Spinal cord (tissue), 10 donors: Measurements from ENCODE around the gene STXBP2. TPM values are rescaled to one million over a fixed set of nuclear protein-coding genes. Genes with fewer than 3 reads are reported as not detected.

ENCODE experiments used
- DNase-seq, 6 donors: peaks; one replicate each; pipeline versions ENCODE4 v3.0.0 to v3.0.0-alpha.2; 2013 to 2015; ENCODE audit warnings: low spot score in 6 of 6, low read depth in 4 of 6
- H3K27ac ChIP-seq: one replicate; pipeline ENCODE4 v1.5.1; 2013; ENCODE audit warnings: low read depth, low read length, control low read depth
- H3K27me3 ChIP-seq: one replicate; pipeline ENCODE4 v1.6.1; 2013; ENCODE audit warnings: low read length; ENCODE audit not compliant: control insufficient read depth, insufficient read depth
- H3K36me3 ChIP-seq: one replicate; pipeline ENCODE4 v1.6.1; 2013; ENCODE audit warnings: low read length; ENCODE audit not compliant: control insufficient read depth, insufficient read depth
- H3K4me1 ChIP-seq: one replicate; pipeline ENCODE4 v1.6.1; 2013; ENCODE audit warnings: low read length; ENCODE audit not compliant: control insufficient read depth, insufficient read depth
- H3K4me3 ChIP-seq: one replicate; pipeline ENCODE4 v1.5.1; 2013; ENCODE audit warnings: low read depth, low read length, control low read depth
- H3K9me3 ChIP-seq: one replicate; pipeline ENCODE4 v1.6.1; 2013; ENCODE audit warnings: low read length; ENCODE audit not compliant: control insufficient read depth, insufficient read depth
- WGBS: methylation state at CpG from one replicate; pipeline ENCODE4 v1.1.5; 2013; ENCODE audit warnings: missing lambda C conversion rate; ENCODE audit not compliant: insufficient coverage; 5-methylcytosine and 5-hydroxymethylcytosine counted together
- polyA plus RNA-seq, 2 donors: library from polyadenylated mRNA; unstranded; fragments of 120-200 nt; gene quantifications; one replicate each; pipeline ENCODE4 v1.2.1, GENCODE V29; 2013; ENCODE audit not compliant: insufficient read length in 2 of 2
- total RNA-seq, 2 donors: library from RNA; depleted of rRNA in 1 of 2; stranded (reverse); fragments of 120-200 nt in 1 of 2; fragments of >200 nt in 1 of 2; gene quantifications; one replicate each; pipeline versions ENCODE4 v1.2.3 to v1.2.4, GENCODE V29; 2013 to 2014
- donor health status: healthy.

The STXBP2 gene
- total and polyA plus RNA-seq, 4 donors: 4.4 to 14.0 (median 10.6) TPM

GRCh38 chr19:7622933-7623685 lies 13.8 kb upstream of the STXBP2 start:
- no peak for DNase-seq
- H3K9me3 ChIP-seq: no peaks in the 10 kb centered on the region
- peaks cover 8% of the 10 kb centered on the region for H3K4me1 ChIP-seq
- peaks cover 100% of the 10 kb centered on the region for H3K36me3 ChIP-seq
- no peak overlapping the region for H3K27ac ChIP-seq
- 91% methylated on average over 16 of the region's 16 CpGs for WGBS
- no peaks in the 10 kb centered on the region for H3K27me3 ChIP-seq
- no peak overlapping the region for H3K4me3 ChIP-seq

- Histone ChIP-seq H3K36me3 (peaks cover 93% of the 10 kb centered on the region), H3K4me1 (peaks cover 16% of the 10 kb centered on the region), H3K9me3 (no peaks in the 10 kb centered on the region), H3K4me3 (no peak overlapping the region), H3K27me3 (no peaks in the 10 kb centered on the region), H3K27ac (no peak overlapping the region)
- DNase-seq: no peak
- 93% methylated on average over 39 of the region's 39 CpGs for WGBS
These were observed 12.9 kb upstream of the STXBP2 start for GRCh38 chr19:7623725-7624603.

DNA sequence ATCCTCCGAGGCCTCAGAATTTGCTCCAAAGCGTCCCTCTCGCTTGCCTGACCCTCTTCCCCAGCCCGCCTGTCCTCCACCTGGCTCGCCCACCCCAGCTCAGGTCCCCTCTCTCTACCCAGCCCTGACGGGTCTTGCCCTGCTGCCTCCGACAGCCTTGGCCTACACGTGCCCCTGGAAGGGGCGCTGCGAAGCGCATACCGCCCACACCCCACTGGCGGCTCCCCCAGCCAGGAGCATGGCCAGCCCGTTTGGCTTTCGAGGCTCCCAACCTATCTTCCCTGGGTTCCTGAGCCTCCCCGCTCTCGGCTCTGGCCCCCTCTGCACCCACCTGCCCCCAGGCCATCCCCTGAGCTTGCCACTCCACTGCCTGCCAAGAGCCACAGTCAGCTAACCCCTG lies 12.1 kb upstream of the STXBP2 start:
- WGBS: 95% methylated on average over 16 of the region's 17 CpGs
- no peaks in the 10 kb centered on the region for H3K27me3 ChIP-seq
- no peaks in the 10 kb centered on the region for H3K9me3 ChIP-seq
- H3K27ac ChIP-seq: no peak overlapping the region
- H3K36me3 ChIP-seq: peaks cover 84% of the 10 kb centered on the region
- no peak for DNase-seq
- H3K4me3 ChIP-seq: no peak overlapping the region
- H3K4me1 ChIP-seq: peaks cover 19% of the 10 kb centered on the region

DNA sequence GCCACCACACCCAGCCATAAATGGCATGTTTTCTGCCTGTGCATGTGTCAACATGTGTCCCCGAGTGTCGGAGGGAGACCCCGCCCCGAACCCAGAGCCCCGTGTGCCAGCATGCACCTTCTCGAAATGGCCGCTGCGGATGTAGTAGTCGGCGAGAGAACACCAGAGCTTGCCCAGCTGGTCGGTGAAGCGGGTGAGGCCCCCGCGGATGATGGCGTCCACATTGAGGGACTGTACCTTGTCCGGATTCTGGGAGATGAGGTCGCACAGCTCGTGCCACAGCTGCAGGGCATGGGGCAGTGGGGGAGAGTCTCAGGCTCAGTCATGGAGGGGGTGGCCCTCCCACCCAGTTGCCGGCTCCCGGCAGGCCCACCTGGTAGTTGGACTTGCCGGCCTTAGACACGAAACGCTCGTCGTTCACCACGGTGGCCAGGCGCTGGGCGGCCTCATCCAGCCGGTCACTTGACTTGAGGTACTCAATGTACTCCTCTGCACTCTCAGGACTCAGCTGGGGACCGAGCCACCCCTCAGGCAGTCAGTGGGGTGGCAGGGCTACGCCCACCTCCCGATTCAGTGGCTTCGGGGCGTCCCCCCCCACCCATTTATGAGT lies 11.0 kb upstream of the STXBP2 start:
- 96% methylated on average over 34 of the region's 34 CpGs for WGBS
- Histone ChIP-seq H3K4me3 (no peak overlapping the region), H3K27ac (no peak overlapping the region), H3K27me3 (no peaks in the 10 kb centered on the region), H3K4me1 (peaks cover 30% of the 10 kb centered on the region), H3K9me3 (no peaks in the 10 kb centered on the region), H3K36me3 (peaks cover 74% of the 10 kb centered on the region)
- no peak for DNase-seq

DNA sequence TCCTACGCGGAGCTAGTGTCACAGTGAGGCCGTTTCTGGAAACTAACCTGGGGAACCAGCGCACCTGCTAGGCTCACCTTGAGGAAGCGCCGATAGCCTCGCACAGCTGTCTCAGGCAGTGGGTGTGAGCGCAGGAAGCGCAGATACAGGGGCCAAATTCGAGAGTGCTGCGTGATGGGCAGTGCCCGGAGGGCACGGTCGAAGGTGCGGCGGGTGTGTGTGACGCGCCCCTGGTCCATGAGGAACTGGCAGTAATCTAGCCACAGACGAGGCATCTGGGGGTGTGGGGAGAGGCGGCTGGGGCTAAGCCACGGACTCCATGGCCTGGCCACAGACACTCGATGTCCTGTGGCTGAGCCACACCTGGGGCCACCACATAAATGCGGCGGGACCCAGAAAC lies 9.7 kb upstream of the STXBP2 start:
- peaks cover 71% of the 10 kb centered on the region for H3K36me3 ChIP-seq
- H3K27me3 ChIP-seq: no peaks in the 10 kb centered on the region
- no peaks in the 10 kb centered on the region for H3K9me3 ChIP-seq
- no peak overlapping the region for H3K27ac ChIP-seq
- WGBS: 97% methylated on average over 21 of the region's 24 CpGs
- no peak overlapping the region for H3K4me3 ChIP-seq
- peaks cover 36% of the 10 kb centered on the region for H3K4me1 ChIP-seq
- DNase-seq: no peak

- H3K4me3 ChIP-seq: peak overlapping the region; percentile 92
- peak in 1 of 6 donors; percentile 13 for DNase-seq
These were observed 8.2 kb upstream of the STXBP2 start for GRCh38 chr19:7628589-7629311.

DNA sequence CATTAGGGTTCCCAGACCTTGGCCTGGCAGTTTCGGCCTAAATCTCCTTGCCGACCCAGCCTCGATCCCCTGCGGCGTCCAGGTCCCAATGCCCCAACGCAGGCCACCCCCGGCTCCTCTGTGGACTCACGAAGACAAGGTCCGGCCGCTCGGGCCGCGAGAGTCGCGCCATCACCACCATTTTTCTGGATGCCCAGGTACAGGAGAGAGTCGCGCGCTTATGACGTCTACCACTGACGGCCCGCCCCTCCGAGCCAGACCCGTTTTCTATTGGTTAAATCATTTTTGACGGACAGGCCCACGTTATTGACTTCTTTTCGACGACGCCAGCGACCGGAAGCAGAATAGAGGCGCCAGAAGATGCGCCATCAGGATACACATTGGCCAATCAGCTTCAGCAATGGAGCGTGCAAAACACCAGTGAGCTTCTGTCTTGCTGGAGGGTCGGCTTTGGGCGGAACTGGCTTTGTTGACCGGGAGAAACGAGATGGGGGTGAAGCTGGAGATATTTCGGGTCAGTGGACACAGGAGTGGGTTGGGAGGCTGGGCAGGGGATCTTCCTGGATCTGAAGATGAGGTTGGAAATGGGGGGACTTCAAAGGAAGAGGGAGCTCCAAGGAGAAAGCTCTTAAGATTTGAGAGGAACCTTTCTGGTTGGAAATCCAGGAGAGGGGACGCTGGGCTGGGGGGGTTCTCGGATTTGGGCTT lies 7.4 kb upstream of the STXBP2 start, which contains the start of the genes PET100 and XAB2:
Gene PET100, plus strand, starts transcription at position 447 of the 708 bp plus-strand sequence. Its CDS starts 41 bp downstream, at position 488.
Gene XAB2, minus strand, starts transcription at position 199 of the 708 bp plus-strand sequence. Its CDS starts 18 bp downstream, at position 181.
- peak within 1 kb of the TSS; percentile 29 for H3K27ac ChIP-seq
- under 1% methylated on average over 40 of the region's 40 CpGs for WGBS
- peak within 1 kb of the TSS; percentile 92 for H3K4me3 ChIP-seq
- no peaks in the 10 kb centered on the region for H3K27me3 ChIP-seq
- H3K4me1 ChIP-seq: peaks cover 36% of the 10 kb centered on the region
- H3K36me3 ChIP-seq: peaks cover 59% of the 10 kb centered on the region
- no peaks in the 10 kb centered on the region for H3K9me3 ChIP-seq
- peak; percentile 97 to 100 (median 98) for DNase-seq

More at GRCh38 chr19:7628589-7629311, 8.2 kb upstream of the STXBP2 start:
- Histone ChIP-seq H3K9me3 (no peaks in the 10 kb centered on the region), H3K27ac (peak overlapping the region; percentile 29), H3K4me1 (peaks cover 36% of the 10 kb centered on the region), H3K27me3 (no peaks in the 10 kb centered on the region), H3K36me3 (peaks cover 67% of the 10 kb centered on the region)
- WGBS: 6% methylated on average over 15 of the region's 15 CpGs

GRCh38 chr19:7631577-7631976 lies 5.3 kb upstream of the STXBP2 start:
- DNase-seq: no peak
- Histone ChIP-seq H3K27me3 (peaks cover 9% of the 10 kb centered on the region), H3K4me1 (peaks cover 36% of the 10 kb centered on the region), H3K9me3 (no peaks in the 10 kb centered on the region), H3K36me3 (peaks cover 39% of the 10 kb centered on the region), H3K27ac (no peak overlapping the region), H3K4me3 (no peak overlapping the region)
- 93% methylated on average over 12 of the region's 12 CpGs for WGBS
